ENCODE results near the gene PATL2.
"Not testable (repeated sequence)": the region's sequence is repeated elsewhere in the genome, so short reads cannot be mapped to it uniquely, and the experiment has no call there.

The PATL2 gene

GRCh38 chr15:44711096-44711742 is at the start of gene PATL2, which contains the start of gene B2M:
Gene PATL2 (minus strand): TSS chr15:44711323. CDS start chr15:44676490, 34,833 bp downstream.
Gene B2M (plus strand): TSS chr15:44711517. CDS start chr15:44711547, 30 bp downstream.
- in situ Hi-C loops (cut with MboI; ENCODE audit: low sequenced_read_pairs), result no loop called here

- in situ Hi-C loops (cut with MboI; ENCODE audit: low sequenced_read_pairs), result no loop called here
These were observed 42.2 kb upstream of the PATL2 start for GRCh38 chr15:44753345-44753744.

- in situ Hi-C loops (cut with MboI; ENCODE audit: low sequenced_read_pairs), result not testable (repeated sequence)
These were observed 32.3 kb upstream of the PATL2 start for GRCh38 chr15:44743454-44743853.

GRCh38 chr15:44739222-44739847 is 28.2 kb upstream of the PATL2 start:
- in situ Hi-C loops (cut with MboI; ENCODE audit: low sequenced_read_pairs), result not testable (repeated sequence)

- in situ Hi-C loops (cut with MboI; ENCODE audit: low sequenced_read_pairs), result no loop called here
These were observed 27.3 kb upstream of the PATL2 start for GRCh38 chr15:44738340-44738984.

- in situ Hi-C loops (cut with MboI; ENCODE audit: low sequenced_read_pairs), result no loop called here
These were observed 25.1 kb upstream of the PATL2 start, which contains the start of gene TRIM69 for GRCh38 chr15:44736181-44736765. Gene TRIM69 (plus strand): TSS chr15:44736528. CDS start chr15:44736705, 177 bp downstream.

- in situ Hi-C loops (cut with MboI; ENCODE audit: low sequenced_read_pairs), result no loop called here
These were observed 24.5 kb upstream of the PATL2 start for GRCh38 chr15:44735482-44736180.

- in situ Hi-C loops (cut with MboI; ENCODE audit: low sequenced_read_pairs), result no loop called here
These were observed 23.8 kb upstream of the PATL2 start for GRCh38 chr15:44734839-44735481.

- in situ Hi-C loops (cut with MboI; ENCODE audit: low sequenced_read_pairs), result no loop called here
These were observed 18.4 kb upstream of the PATL2 start for GRCh38 chr15:44729408-44730127.

GRCh38 chr15:44728576-44729407 is 17.7 kb upstream of the PATL2 start:
- in situ Hi-C loops (cut with MboI; ENCODE audit: low sequenced_read_pairs), result no loop called here

- in situ Hi-C loops (cut with MboI; ENCODE audit: low sequenced_read_pairs), result not testable (repeated sequence)
These were observed 17.1 kb upstream of the PATL2 start for GRCh38 chr15:44728232-44728575.

GRCh38 chr15:44727485-44728231 is 16.5 kb upstream of the PATL2 start:
- in situ Hi-C loops (cut with MboI; ENCODE audit: low sequenced_read_pairs), result no loop called here

- in situ Hi-C loops (cut with MboI; ENCODE audit: low sequenced_read_pairs), result no loop called here
These were observed 15.7 kb upstream of the PATL2 start for GRCh38 chr15:44726568-44727484.

GRCh38 chr15:44726136-44726535 is 15.0 kb upstream of the PATL2 start:
- in situ Hi-C loops (cut with MboI; ENCODE audit: low sequenced_read_pairs), result no loop called here

GRCh38 chr15:44722011-44722410 is 10.9 kb upstream of the PATL2 start:
- in situ Hi-C loops (cut with MboI; ENCODE audit: low sequenced_read_pairs), result no loop called here

GRCh38 chr15:44720460-44721176 is 9.5 kb upstream of the PATL2 start:
- in situ Hi-C loops (cut with MboI; ENCODE audit: low sequenced_read_pairs), result no loop called here

GRCh38 chr15:44720000-44720435 is 8.9 kb upstream of the PATL2 start:
- in situ Hi-C loops (cut with MboI; ENCODE audit: low sequenced_read_pairs), result not testable (repeated sequence)

All from hTERT RPE-1 (cell line).